ENCODE measurements around the gene TRIM10. TPM values are rescaled to one million over a fixed set of nuclear protein-coding genes. Genes with fewer than 3 reads are reported as not detected.

Gene TRIM10
- total RNA-seq, 2 donors from 2014 or later = not detected

DNA sequence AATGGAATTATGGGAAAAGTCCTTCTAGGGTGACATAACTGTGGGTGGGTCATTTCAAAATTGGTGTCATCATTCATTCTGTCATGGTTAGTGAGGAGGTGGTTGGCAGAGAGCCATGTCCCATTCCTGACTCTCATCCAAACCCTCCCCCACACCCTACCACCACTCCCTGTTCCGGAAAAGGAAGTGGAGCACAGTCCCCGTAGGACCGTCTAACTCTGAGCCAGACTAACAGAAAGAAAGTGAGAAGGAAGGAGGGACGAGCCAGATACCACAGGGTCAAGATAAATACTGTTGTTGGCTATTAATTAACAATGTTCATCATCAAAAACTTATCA is 4.8 kb downstream of the TRIM10 start:
- Histone ChIP-seq H3K4me3 (no peak overlapping the region), H3K27me3 (replicated peaks; ENCODE audit: insufficient read depth) (no peaks in the 10 kb centered on the region), H3K9me3 (no peaks in the 10 kb centered on the region), H3K4me1 (ENCODE audit: control insufficient read depth in 1 of 2, low read depth in 2 of 2) (no peaks in the 10 kb centered on the region), H3K27ac (no peak overlapping the region), H3K36me3 (no peaks in the 10 kb centered on the region)
- TF ChIP-seq, protein P1, sequence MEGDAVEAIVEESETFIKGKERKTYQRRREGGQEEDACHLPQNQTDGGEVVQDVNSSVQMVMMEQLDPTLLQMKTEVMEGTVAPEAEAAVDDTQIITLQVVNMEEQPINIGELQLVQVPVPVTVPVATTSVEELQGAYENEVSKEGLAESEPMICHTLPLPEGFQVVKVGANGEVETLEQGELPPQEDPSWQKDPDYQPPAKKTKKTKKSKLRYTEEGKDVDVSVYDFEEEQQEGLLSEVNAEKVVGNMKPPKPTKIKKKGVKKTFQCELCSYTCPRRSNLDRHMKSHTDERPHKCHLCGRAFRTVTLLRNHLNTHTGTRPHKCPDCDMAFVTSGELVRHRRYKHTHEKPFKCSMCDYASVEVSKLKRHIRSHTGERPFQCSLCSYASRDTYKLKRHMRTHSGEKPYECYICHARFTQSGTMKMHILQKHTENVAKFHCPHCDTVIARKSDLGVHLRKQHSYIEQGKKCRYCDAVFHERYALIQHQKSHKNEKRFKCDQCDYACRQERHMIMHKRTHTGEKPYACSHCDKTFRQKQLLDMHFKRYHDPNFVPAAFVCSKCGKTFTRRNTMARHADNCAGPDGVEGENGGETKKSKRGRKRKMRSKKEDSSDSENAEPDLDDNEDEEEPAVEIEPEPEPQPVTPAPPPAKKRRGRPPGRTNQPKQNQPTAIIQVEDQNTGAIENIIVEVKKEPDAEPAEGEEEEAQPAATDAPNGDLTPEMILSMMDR (IDR thresholded peaks at IDR 0.05) = no peak
- DNase-seq (ENCODE audit: low spot score) = no peak
- ATAC-seq (ENCODE audit: insufficient number of reproducible peaks, low FRiP score, low read depth) = no peak

- H3K36me3 ChIP-seq = no peaks in the 10 kb centered on the region
- no peak overlapping the region for H3K4me3 ChIP-seq
- TF ChIP-seq, protein P1 (IDR thresholded peaks at IDR 0.05) = no peak
- ATAC-seq (ENCODE audit: insufficient number of reproducible peaks, low FRiP score, low read depth) = no peak
- no peaks in the 10 kb centered on the region for H3K9me3 ChIP-seq
- DNase-seq (ENCODE audit: low spot score) = no peak
- H3K27ac ChIP-seq = no peak overlapping the region
- H3K27me3 ChIP-seq (replicated peaks; ENCODE audit: insufficient read depth) = no peaks in the 10 kb centered on the region
- H3K4me1 ChIP-seq (ENCODE audit: control insufficient read depth in 1 of 2, low read depth in 2 of 2) = no peaks in the 10 kb centered on the region
Observed at GRCh38 chr6:30155520-30156261, 5.3 kb downstream of the TRIM10 start.

- H3K27ac ChIP-seq = no peak overlapping the region
- no peaks in the 10 kb centered on the region for H3K36me3 ChIP-seq
- no peaks in the 10 kb centered on the region for H3K4me1 ChIP-seq (ENCODE audit: control insufficient read depth in 1 of 2, low read depth in 2 of 2)
- ATAC-seq (ENCODE audit: insufficient number of reproducible peaks, low FRiP score, low read depth) (no peak), DNase-seq (ENCODE audit: low spot score) (no peak)
- H3K9me3 ChIP-seq = no peaks in the 10 kb centered on the region
- no peaks in the 10 kb centered on the region for H3K27me3 ChIP-seq (replicated peaks; ENCODE audit: insufficient read depth)
- no peak overlapping the region for H3K4me3 ChIP-seq
- TF ChIP-seq, protein P1 (IDR thresholded peaks at IDR 0.05) = no peak
Observed at GRCh38 chr6:30154709-30155519, 6.1 kb downstream of the TRIM10 start.

GRCh38 chr6:30154061-30154460 is 7.0 kb downstream of the TRIM10 start:
- Histone ChIP-seq H3K4me3 (no peak overlapping the region), H3K36me3 (no peaks in the 10 kb centered on the region), H3K9me3 (no peaks in the 10 kb centered on the region), H3K27ac (no peak overlapping the region), H3K27me3 (replicated peaks; ENCODE audit: insufficient read depth) (no peaks in the 10 kb centered on the region), H3K4me1 (ENCODE audit: control insufficient read depth in 1 of 2, low read depth in 2 of 2) (no peaks in the 10 kb centered on the region)
- TF ChIP-seq, protein P1 (IDR thresholded peaks at IDR 0.05) = no peak
- ATAC-seq (ENCODE audit: insufficient number of reproducible peaks, low FRiP score, low read depth) = no peak
- DNase-seq (ENCODE audit: low spot score) = no peak

DNA sequence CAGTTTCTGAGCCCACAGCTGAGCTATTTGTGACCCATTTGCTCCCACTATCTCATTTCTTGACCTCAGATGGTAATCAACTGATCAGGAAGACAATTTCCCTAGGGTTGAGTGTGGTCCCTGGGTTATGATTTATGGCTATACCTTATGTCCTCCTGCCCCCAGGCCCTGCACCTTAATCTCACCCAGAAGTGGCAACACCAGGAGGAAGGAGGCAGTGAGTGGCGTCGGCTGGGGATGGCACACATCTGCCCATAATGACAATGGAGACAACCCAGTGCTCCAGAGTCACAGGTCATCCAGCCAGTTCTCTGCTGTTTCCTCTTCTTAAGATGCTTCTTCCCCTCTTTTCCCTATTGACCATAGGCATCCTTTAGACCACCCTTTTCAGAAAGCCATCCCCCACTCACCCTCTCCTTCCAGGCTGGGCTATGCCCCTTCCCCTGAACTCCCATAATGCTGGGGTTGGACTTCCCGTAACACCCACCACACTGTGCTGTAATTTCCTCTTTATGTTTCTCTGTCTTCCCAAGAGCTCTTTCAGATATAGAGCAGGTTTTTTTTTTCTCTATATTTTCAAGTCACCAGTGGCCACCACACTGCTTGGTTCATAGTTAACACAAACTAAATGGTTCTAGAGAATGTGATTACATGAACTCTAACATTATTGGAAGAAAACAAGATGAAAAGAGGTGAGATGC is 8.0 kb downstream of the TRIM10 start:
- H3K27me3 ChIP-seq (replicated peaks; ENCODE audit: insufficient read depth) = no peaks in the 10 kb centered on the region
- TF ChIP-seq, protein P1 (IDR thresholded peaks at IDR 0.05) = no peak
- DNase-seq (ENCODE audit: low spot score) (no peak), ATAC-seq (ENCODE audit: insufficient number of reproducible peaks, low FRiP score, low read depth) (no peak)
- H3K4me1 ChIP-seq (ENCODE audit: control insufficient read depth in 1 of 2, low read depth in 2 of 2) = no peaks in the 10 kb centered on the region
- H3K9me3 ChIP-seq = no peaks in the 10 kb centered on the region
- H3K4me3 ChIP-seq = no peak overlapping the region
- H3K27ac ChIP-seq = no peak overlapping the region
- no peaks in the 10 kb centered on the region for H3K36me3 ChIP-seq
